HFF-Myc (cell line): ENCODE results near the gene ANKEF1.

ENCODE experiments used
- DNase-seq: peaks from one replicate; pipeline ENCODE4 v3.0.0-alpha.2; 2011; ENCODE audit warnings: low read depth; ENCODE audit errors: extremely low read depth
- H3K4me3 ChIP-seq: replicated peaks from 2 replicates; pipeline ENCODE4 v1.5.1; 2011; ENCODE audit warnings: low read depth, mild to moderate bottlenecking, control low read depth, low read length
- TF ChIP-seq, protein P1 (sequence below): IDR thresholded peaks from 2 replicates; pipeline ENCODE4 v1.5.1; 2012; ENCODE audit warnings: mild to moderate bottlenecking, low read depth, low read length, control low read depth; ENCODE audit errors: missing control alignments

ANKEF1 gene

DNA sequence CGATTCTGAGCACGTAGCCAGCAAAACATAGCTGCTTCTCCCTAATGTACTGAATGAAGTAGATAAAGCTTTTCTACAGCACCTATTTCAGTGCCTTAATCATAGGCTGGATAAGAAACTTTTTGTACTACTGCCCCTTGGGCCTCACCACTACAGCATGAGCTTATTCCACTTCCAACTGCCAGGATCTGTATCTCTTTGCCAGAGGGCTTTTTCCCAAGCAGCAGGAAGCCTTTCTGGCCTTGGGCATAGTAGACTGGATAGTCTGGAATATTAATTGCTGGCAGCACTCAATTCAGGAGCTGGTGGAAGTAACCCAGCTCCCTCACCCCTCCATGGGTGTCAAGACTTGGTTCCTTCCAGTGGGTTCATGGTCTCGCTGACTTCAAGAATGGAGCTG is 43.6 kb downstream of the ANKEF1 start:
- DNase-seq = no peak
- TF ChIP-seq, protein P1, sequence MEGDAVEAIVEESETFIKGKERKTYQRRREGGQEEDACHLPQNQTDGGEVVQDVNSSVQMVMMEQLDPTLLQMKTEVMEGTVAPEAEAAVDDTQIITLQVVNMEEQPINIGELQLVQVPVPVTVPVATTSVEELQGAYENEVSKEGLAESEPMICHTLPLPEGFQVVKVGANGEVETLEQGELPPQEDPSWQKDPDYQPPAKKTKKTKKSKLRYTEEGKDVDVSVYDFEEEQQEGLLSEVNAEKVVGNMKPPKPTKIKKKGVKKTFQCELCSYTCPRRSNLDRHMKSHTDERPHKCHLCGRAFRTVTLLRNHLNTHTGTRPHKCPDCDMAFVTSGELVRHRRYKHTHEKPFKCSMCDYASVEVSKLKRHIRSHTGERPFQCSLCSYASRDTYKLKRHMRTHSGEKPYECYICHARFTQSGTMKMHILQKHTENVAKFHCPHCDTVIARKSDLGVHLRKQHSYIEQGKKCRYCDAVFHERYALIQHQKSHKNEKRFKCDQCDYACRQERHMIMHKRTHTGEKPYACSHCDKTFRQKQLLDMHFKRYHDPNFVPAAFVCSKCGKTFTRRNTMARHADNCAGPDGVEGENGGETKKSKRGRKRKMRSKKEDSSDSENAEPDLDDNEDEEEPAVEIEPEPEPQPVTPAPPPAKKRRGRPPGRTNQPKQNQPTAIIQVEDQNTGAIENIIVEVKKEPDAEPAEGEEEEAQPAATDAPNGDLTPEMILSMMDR = no peak
- no peak overlapping the region for H3K4me3 ChIP-seq

- H3K4me3 ChIP-seq = no peak overlapping the region
- TF ChIP-seq, protein P1 = no peak
- DNase-seq = no peak
Observed at GRCh38 chr20:10079964-10080363, 45.2 kb downstream of the ANKEF1 start.

DNA sequence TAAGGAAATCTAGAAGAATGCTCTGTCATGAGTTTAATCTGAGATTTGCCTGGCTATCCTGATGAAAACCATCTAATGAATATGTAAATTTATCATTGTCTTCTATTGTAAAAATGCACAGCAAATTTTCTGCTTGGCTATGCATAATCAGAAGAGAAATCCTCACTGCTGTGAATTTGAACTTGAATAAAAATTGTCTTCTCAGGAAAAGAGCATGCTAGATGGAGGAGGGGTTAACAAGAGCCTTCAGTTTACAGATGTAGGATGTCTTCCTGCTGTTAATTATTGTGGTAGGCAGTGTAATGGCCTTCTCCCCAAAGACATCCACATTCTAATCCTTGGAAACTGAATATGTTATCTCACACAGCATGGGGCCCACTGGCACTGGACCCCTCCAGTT is 45.8 kb downstream of the ANKEF1 start:
- no peak for DNase-seq
- H3K4me3 ChIP-seq = no peak overlapping the region
- TF ChIP-seq, protein P1 = no peak

GRCh38 chr20:10089871-10090587 is 55.2 kb downstream of the ANKEF1 start:
- no peak overlapping the region for H3K4me3 ChIP-seq
- DNase-seq = no peak
- TF ChIP-seq, protein P1 = no peak

GRCh38 chr20:10090588-10091166 is 55.9 kb downstream of the ANKEF1 start:
- DNase-seq = no peak
- TF ChIP-seq, protein P1 = peak; percentile 75
- no peak overlapping the region for H3K4me3 ChIP-seq

DNA sequence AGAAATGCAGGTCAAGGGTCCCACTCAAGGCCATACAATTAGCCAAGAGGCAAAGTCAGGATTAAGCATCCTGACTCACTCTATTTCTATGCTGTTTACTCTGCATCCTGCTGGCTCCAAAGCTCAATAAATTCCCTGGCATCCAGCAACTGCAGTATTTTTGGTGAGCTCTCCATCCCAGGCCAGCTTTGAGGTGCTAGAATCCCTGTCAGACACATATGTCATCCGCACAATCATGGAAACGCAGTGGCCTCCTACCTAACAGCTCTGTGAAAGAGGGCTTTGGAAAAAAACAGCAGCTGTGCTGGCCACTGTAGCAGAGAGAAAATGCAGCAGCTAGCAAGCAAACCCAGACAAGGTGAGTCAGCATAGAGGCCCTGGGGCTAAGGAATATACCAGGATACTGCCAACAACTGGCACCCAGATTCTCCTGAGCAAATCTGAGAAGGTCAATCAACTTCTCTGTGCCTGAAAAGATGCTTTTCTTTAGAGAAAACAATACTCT is 58.4 kb downstream of the ANKEF1 start:
- TF ChIP-seq, protein P1 = no peak
- H3K4me3 ChIP-seq = no peak overlapping the region
- peak; percentile 47 for DNase-seq
